Sigmoid colon (tissue), 4 donors: ENCODE results near the gene PAK6.

Experiments used
- CTCF ChIP-seq, 4 experiments: fragments of 450-650 bp in 3 of 4; fragments of 200-600 bp in 1 of 4; IDR thresholded peaks; one replicate each; pipeline ENCODE4 v1.5.1; 2016 to 2019; ENCODE audit warnings: antibody characterized with exemption in 4 of 4, mild to moderate bottlenecking in 3 of 4, moderate library complexity in 2 of 4
- EP300 ChIP-seq, 4 donors: sonication (generic); formaldehyde crosslinking; IDR thresholded peaks; one replicate each; pipeline ENCODE4 v1.6.1; 2017; ENCODE audit warnings: antibody characterized with exemption in 4 of 4
- POLR2A ChIP-seq, 2 donors: fragments of 450-650 bp; IDR thresholded peaks; one replicate each; pipeline ENCODE4 v1.6.1; 2016; ENCODE audit warnings: antibody characterized with exemption in 2 of 2, mild to moderate bottlenecking in 2 of 2, moderate library complexity in 2 of 2
- POLR2AphosphoS5 ChIP-seq, 4 donors: sonication (generic); formaldehyde crosslinking; IDR thresholded peaks; one replicate each; pipeline ENCODE4 v1.6.1; 2017; ENCODE audit warnings: antibody characterized with exemption in 4 of 4

DNA sequence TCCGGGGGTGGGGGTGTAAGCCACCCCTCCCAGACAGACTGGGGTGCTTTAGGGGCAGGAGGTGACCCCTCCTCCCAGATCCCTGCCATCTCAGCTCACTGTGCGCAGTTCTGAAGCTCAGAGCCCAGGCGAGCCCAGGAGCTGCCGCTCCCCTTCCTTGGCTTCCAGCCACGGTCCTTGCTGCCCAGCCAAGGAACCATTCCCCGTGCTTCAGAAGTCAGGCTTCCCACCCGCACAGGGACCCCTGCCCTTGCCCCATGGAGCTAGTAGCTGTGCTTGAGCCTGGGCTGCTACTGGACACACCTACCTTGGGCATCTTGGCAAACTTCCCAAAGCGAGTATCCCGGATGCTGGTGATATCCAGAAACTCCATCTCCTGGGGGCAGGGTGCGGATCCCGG lies 64.1 kb downstream of the PAK6 start:
- no peak for TF ChIP-seq CTCF (IDR thresholded peaks at IDR 0.05)
- no peak for TF ChIP-seq POLR2A (IDR thresholded peaks at IDR 0.05)
- no peak for TF ChIP-seq EP300 (IDR thresholded peaks at IDR 0.05)
- no peak for TF ChIP-seq POLR2AphosphoS5 (IDR thresholded peaks at IDR 0.05)
